WTC11 (cell line): ENCODE data around the gene SRSF9.

Source experiments
- CTCF ChIP-seq: fragments of 200-600 bp; IDR thresholded peaks from 2 replicates; pipeline ENCODE4 v1.8.0; 2022; ENCODE audit warnings: antibody characterized with exemption
- ZBTB21 ChIP-seq: sonication (generic); formaldehyde crosslinking; IDR thresholded peaks from 2 replicates; pipeline ENCODE4 v1.8.1; 2023; ENCODE audit warnings: mild to moderate bottlenecking, missing genetic modification reagents, borderline replicate concordance

GRCh38 chr12:120488057-120488640, 18.6 kb upstream of the SRSF9 start:
- TF ChIP-seq CTCF (no peak), ZBTB21 (CRISPR knock-in tag) (no peak)
